Heart right ventricle (tissue), 16 donors: ENCODE measurements around the gene PPP1R1C. TPM values are rescaled to one million over a fixed set of nuclear protein-coding genes. Genes with fewer than 3 reads are reported as not detected.

Experiments used
- ATAC-seq, 8 donors: fragments of 200-7000 bp; cut with Tn5 transposase; one replicate each; pipeline ENCODE4 v1.9.1; 2020; ENCODE audit warnings: mild to moderate bottlenecking in 8 of 8, moderate library complexity in 8 of 8, moderate number of reproducible peaks in 1 of 8
- DNase-seq, 2 donors: peaks; one replicate each; pipeline ENCODE4 v3.0.0-alpha.2; 2020
- H3K27ac ChIP-seq, 10 donors: fragments of 200-600 bp; sonication (generic) in 2 of 10; one replicate each; pipeline versions ENCODE4 v1.5.0 to v1.8.0; 2020 to 2022; ENCODE audit warnings: mild to moderate bottlenecking in 3 of 10
- H3K27me3 ChIP-seq, 7 donors: fragments of 200-600 bp; one replicate each; pipeline ENCODE4 v1.8.0; 2021 to 2022; ENCODE audit warnings: mild to moderate bottlenecking in 2 of 7
- H3K36me3 ChIP-seq, 9 donors: fragments of 200-600 bp; sonication (generic) in 1 of 9; one replicate each; pipeline versions ENCODE4 v1.5.0 to v1.8.0; 2020 to 2022; ENCODE audit warnings: mild to moderate bottlenecking in 2 of 9
- H3K4me1 ChIP-seq, 9 donors: fragments of 200-600 bp; sonication (generic) in 1 of 9; one replicate each; pipeline versions ENCODE4 v1.5.0 to v1.8.0; 2020 to 2022; ENCODE audit warnings: mild to moderate bottlenecking in 4 of 9
- H3K4me3 ChIP-seq, 10 donors: fragments of 200-600 bp; sonication (generic) in 2 of 10; one replicate each; pipeline versions ENCODE4 v1.5.0 to v1.8.0; 2020 to 2022; ENCODE audit warnings: mild to moderate bottlenecking in 7 of 10, moderate library complexity in 2 of 10
- H3K9me3 ChIP-seq, 11 donors: fragments of 200-600 bp in 10 of 11; sonication (generic) in 2 of 11; one replicate each; pipeline versions ENCODE4 v1.5.0 to v1.8.0; 2013 to 2022; ENCODE audit warnings: mild to moderate bottlenecking in 2 of 11, control low read depth in 1 of 11, moderate library complexity in 1 of 11
- CTCF ChIP-seq, 9 donors: fragments of 200-600 bp; sonication (generic) in 2 of 9; IDR thresholded peaks; one replicate each; pipeline versions ENCODE4 v1.5.0 to v1.8.0; 2021 to 2022; ENCODE audit warnings: antibody characterized with exemption in 9 of 9, mild to moderate bottlenecking in 5 of 9, moderate library complexity in 1 of 9
- WGBS, 2 donors: extraction: QIAGEN DNeasy Blood & Tissue Kit; methylation state at CpG; one replicate each; pipeline ENCODE4 v1.1.7; 2013; ENCODE audit warnings: inconsistent platforms in 1 of 2; 5-methylcytosine and 5-hydroxymethylcytosine counted together
- intact Hi-C, 10 donors: fragments of 100-400 bp; cut with DNase I; formaldehyde crosslinking; loops; one replicate each; pipeline versions ENCODE4 v1.11.1 to v1.14.2; 2022
- polyA plus RNA-seq, 2 donors: library from polyadenylated mRNA; stranded (reverse); fragments of 200-250 nt; gene quantifications; one replicate each; pipeline ENCODE4 v1.2.3, GENCODE V29; 2013
- total RNA-seq, 10 donors: library from RNA; stranded (reverse); fragmentation: NEBNext Ultra II Directional in 3 of 10; extraction: Animal tissue kit (Norgen Biotek cat#: 25700) in 3 of 10; gene quantifications; one replicate each; pipeline versions ENCODE4 v1.2.1 to v1.2.4, GENCODE V29; 2021 to 2023
- donor health status: Arrhythmogenic right ventricular cardiomyopathy.
- donor health status: ischemic (EF 13 %, LVEDD 7.1; RV severe dilation, severe dysfunction).
- donor health status: healthy with polysubstance abuse.
- donor health status: DM: no; HTN: yes; CAD: no.
- donor health status: DM: no; HTN: no; CAD: no.
- donor health status: ischemic (EF 25% LVEDD 6.9; RV normal size, moderate dysfunction).
- donor health status: ischemic (EF 25% LVEDD 5.7; RV mildly dilated, moderate dysfunction).
- donor health status: healthy.
- donor health status: DM: yes; HTN: yes; CAD: no.
- donor health status: Ischemic cardiomyopathy.
- donor health status: ischemic (EF 35%, LVEDD 5.7; RV mildly dilated, moderate dysfunction).
- donor health status: nonischemic (EF 11% LVEDD 7.7; RV severe dilation, severe dysfunction).
- donor health status: DM: yes; HTN: yes; CAD: no.
- donor health status: PGD.
- donor health status: ischemic (EF 29% LVEDD 5.4; RV normal size, mild dysfunction).
- donor health status: nonischemic (EF 23%, LVEDD 6.1; RV moderate dilation, normal function).

The PPP1R1C gene
- total and polyA plus RNA-seq, 12 donors = 4.9 to 45.5 (median 31.0) TPM

DNA sequence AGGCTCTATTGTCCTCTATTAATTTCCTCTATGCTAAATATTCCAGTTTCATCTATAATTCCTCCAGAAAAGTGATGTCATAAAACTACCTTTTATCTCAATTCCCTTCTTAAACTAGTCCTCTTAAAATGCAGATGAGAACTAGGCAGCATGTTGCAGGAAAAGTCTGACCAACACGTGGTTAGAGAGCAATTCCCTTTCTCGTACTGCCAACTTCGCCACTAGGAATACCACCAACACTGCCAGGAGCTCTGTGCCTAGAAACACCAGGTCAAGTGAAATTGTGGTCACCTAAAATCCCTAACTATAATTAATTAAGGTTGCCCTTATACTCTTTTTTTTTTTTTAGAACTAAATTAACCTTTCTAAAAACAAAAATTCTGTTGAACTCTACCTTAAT lies 127.7 kb downstream of the PPP1R1C start:
- H3K4me1 ChIP-seq = peaks cover 0 to 17% (median 0%) of the 10 kb centered on the region in 9 donors
- TF ChIP-seq CTCF (IDR thresholded peaks at IDR 0.05) = no peak
- ATAC-seq (peak in 4 of 8 donors; percentile 56 to 69 (median 62)), DNase-seq (no peak)
- 47 to 50% methylated on average over 3 of the region's 3 CpGs for WGBS, 2 donors
- H3K27me3 ChIP-seq = no peaks in the 10 kb centered on the region
- H3K9me3 ChIP-seq = no peaks in the 10 kb centered on the region
- no peaks in the 10 kb centered on the region for H3K36me3 ChIP-seq
- H3K27ac ChIP-seq = no peak overlapping the region
- intact Hi-C loops = no loop called here
- H3K4me3 ChIP-seq = no peak overlapping the region

DNA sequence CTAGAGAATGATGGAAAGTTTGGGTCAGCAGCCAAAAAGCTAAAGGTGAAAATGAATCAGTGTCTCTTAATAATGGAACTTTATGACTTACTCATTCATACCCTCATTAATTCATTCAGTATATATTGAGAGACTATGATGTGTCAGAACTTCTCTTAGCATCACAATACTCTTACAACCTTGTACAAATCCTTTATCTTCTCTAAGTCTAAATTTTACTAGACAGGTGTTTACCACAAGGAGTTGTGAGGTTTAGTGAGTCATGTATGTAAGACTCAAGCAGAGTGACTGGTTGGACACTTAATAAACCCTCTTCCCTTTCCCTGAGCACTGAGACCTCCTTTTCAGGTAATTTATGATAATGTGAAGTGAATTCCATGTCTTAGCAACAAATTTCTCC lies 129.6 kb downstream of the PPP1R1C start:
- ATAC-seq = no peak
- Histone ChIP-seq H3K27ac (no peak overlapping the region), H3K9me3 (no peaks in the 10 kb centered on the region), H3K27me3 (no peaks in the 10 kb centered on the region), H3K4me1 (peaks cover 0 to 17% (median 0%) of the 10 kb centered on the region in 9 donors), H3K4me3 (no peak overlapping the region), H3K36me3 (no peaks in the 10 kb centered on the region)
- intact Hi-C loops = no loop called here
- TF ChIP-seq CTCF (IDR thresholded peaks at IDR 0.05) = no peak
- no peak for DNase-seq

- 94 to 96% methylated on average over 2 of the region's 2 CpGs for WGBS, 2 donors
- H3K9me3 ChIP-seq = no peaks in the 10 kb centered on the region
- no peaks in the 10 kb centered on the region for H3K27me3 ChIP-seq
- no peak for TF ChIP-seq CTCF (IDR thresholded peaks at IDR 0.05)
- H3K4me3 ChIP-seq = no peak overlapping the region
- peaks cover 0 to 17% (median 0%) of the 10 kb centered on the region in 9 donors for H3K4me1 ChIP-seq
- no peak overlapping the region for H3K27ac ChIP-seq
- ATAC-seq = no peak
- no peaks in the 10 kb centered on the region for H3K36me3 ChIP-seq
- intact Hi-C loops = no loop called here
- no peak for DNase-seq
Measured at GRCh38 chr2:182116774-182117173, 131.1 kb downstream of the PPP1R1C start.

DNA sequence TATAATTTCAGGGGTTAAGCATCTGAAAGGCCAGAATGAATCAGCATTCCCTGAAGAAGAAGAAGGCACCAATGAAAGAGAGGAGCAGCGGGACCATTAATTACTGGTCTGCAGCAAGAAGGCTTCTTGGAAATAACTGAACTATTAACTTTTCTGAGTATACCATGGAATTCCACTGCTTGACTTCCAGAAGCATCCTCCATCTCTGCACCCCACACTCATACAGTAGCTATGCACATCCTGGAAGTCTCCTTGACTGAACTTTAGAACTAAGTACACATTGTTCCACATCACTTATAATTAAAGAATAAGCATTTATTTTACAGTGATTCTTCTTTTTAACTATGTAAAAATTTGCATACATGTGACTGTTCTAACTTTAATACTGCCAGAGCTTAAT lies 131.5 kb downstream of the PPP1R1C start:
- 89 to 100% methylated on average over 1 of the region's 1 CpG for WGBS, 2 donors
- no peak for TF ChIP-seq CTCF (IDR thresholded peaks at IDR 0.05)
- Histone ChIP-seq H3K36me3 (no peaks in the 10 kb centered on the region), H3K27ac (no peak overlapping the region), H3K4me1 (peaks cover 0 to 17% (median 0%) of the 10 kb centered on the region in 9 donors), H3K4me3 (no peak overlapping the region), H3K9me3 (no peaks in the 10 kb centered on the region), H3K27me3 (no peaks in the 10 kb centered on the region)
- intact Hi-C loops = no loop called here
- ATAC-seq = no peak
- DNase-seq = no peak
